HG03175 (cell line): Measurements from ENCODE around the gene NEK11.

ENCODE experiments used
- ATAC-seq: cut with Tn5 transposase; IDR thresholded peaks from one replicate; pipeline ENCODE4 v1.9.1; 2021; ENCODE audit warnings: mild to moderate bottlenecking, moderate library complexity; ENCODE audit not compliant: unreplicated experiment

NEK11 gene

GRCh38 chr3:131114256-131114655, 87.6 kb downstream of the NEK11 start:
- ATAC-seq: no peak

- no peak for ATAC-seq
These were observed 99.0 kb downstream of the NEK11 start for GRCh38 chr3:131125684-131126083.

GRCh38 chr3:131140891-131141290, 114.2 kb downstream of the NEK11 start:
- no peak for ATAC-seq

- ATAC-seq: no peak
These were observed 115.1 kb downstream of the NEK11 start for GRCh38 chr3:131141770-131142169.

- ATAC-seq: no peak
These were observed 115.9 kb downstream of the NEK11 start for GRCh38 chr3:131142580-131142979.

- ATAC-seq: no peak
These were observed 117.1 kb downstream of the NEK11 start for GRCh38 chr3:131143802-131144201.

- no peak for ATAC-seq
These were observed 120.9 kb downstream of the NEK11 start for GRCh38 chr3:131147534-131147933.

- no peak for ATAC-seq
These were observed 131.8 kb downstream of the NEK11 start for GRCh38 chr3:131158434-131158833.

GRCh38 chr3:131162516-131162915, 135.8 kb downstream of the NEK11 start:
- no peak for ATAC-seq

- ATAC-seq: no peak
These were observed 141.2 kb downstream of the NEK11 start for GRCh38 chr3:131167867-131168266.

- ATAC-seq: no peak
These were observed 142.7 kb downstream of the NEK11 start for GRCh38 chr3:131169331-131169730.

- no peak for ATAC-seq
These were observed 146.0 kb downstream of the NEK11 start for GRCh38 chr3:131172502-131173200.

- ATAC-seq: peak; percentile 95
These were observed 148.1 kb downstream of the NEK11 start for GRCh38 chr3:131174752-131175151.

GRCh38 chr3:131178710-131179375, 152.2 kb downstream of the NEK11 start:
- no peak for ATAC-seq

- no peak for ATAC-seq
These were observed 166.0 kb downstream of the NEK11 start for GRCh38 chr3:131192701-131193100.

GRCh38 chr3:131193641-131194238, 167.1 kb downstream of the NEK11 start:
- ATAC-seq: no peak

- ATAC-seq: no peak
These were observed 168.1 kb downstream of the NEK11 start for GRCh38 chr3:131194816-131195215.

- no peak for ATAC-seq
These were observed 174.0 kb downstream of the NEK11 start for GRCh38 chr3:131200636-131201199.

- ATAC-seq: no peak
These were observed 189.7 kb downstream of the NEK11 start for GRCh38 chr3:131216330-131216729.

- ATAC-seq: no peak
These were observed 190.1 kb downstream of the NEK11 start for GRCh38 chr3:131216801-131217200.

- no peak for ATAC-seq
These were observed 190.6 kb downstream of the NEK11 start for GRCh38 chr3:131217296-131217741.

GRCh38 chr3:131218196-131218595, 191.5 kb downstream of the NEK11 start:
- ATAC-seq: no peak
